Fibroblast of gingiva (primary cell): Measurements from ENCODE around the gene APBA2.
A peak's percentile ranks its signal among the peaks of the same experiment; 100 is the strongest.
"Not testable (repeated sequence)": the region's sequence is repeated elsewhere in the genome, so short reads cannot be mapped to it uniquely, and the experiment has no call there.

Experiments
- DNase-seq: peaks from one replicate; pipeline ENCODE4 v3.0.0-alpha.2; 2011; ENCODE audit warnings: low read depth

Gene APBA2

GRCh38 chr15:28878209-28878608 lies 7.6 kb upstream of the APBA2 start:
- DNase-seq: no peak

- no peak for DNase-seq
Observed at GRCh38 chr15:28879551-28879950, 6.2 kb upstream of the APBA2 start.

GRCh38 chr15:28880680-28881079 lies 5.1 kb upstream of the APBA2 start:
- DNase-seq: no peak

- no peak for DNase-seq
Observed at GRCh38 chr15:28881170-28881569, 4.6 kb upstream of the APBA2 start.

- no peak for DNase-seq
Observed at GRCh38 chr15:28881600-28881999, 4.2 kb upstream of the APBA2 start.

- no peak for DNase-seq
Observed at GRCh38 chr15:28884151-28884940, 1.4 kb upstream of the APBA2 start.

GRCh38 chr15:28885128-28885629 lies 595 bp upstream of the APBA2 start:
- DNase-seq: no peak

- DNase-seq: no peak
Observed at GRCh38 chr15:28886431-28887338, 911 bp downstream of the APBA2 start.

GRCh38 chr15:28887339-28888174 lies 1.8 kb downstream of the APBA2 start:
- DNase-seq: no peak

- no peak for DNase-seq
Observed at GRCh38 chr15:28888302-28888894, 2.6 kb downstream of the APBA2 start.

- no peak for DNase-seq
Observed at GRCh38 chr15:28888900-28889299, 3.1 kb downstream of the APBA2 start.

GRCh38 chr15:28889346-28889745 lies 3.6 kb downstream of the APBA2 start:
- DNase-seq: no peak

- DNase-seq: not testable (repeated sequence)
Observed at GRCh38 chr15:28889871-28890270, 4.1 kb downstream of the APBA2 start.

- DNase-seq: not testable (repeated sequence)
Observed at GRCh38 chr15:28890291-28890690, 4.5 kb downstream of the APBA2 start.

- DNase-seq: peak; percentile 58
Observed at GRCh38 chr15:28890711-28891495, 5.1 kb downstream of the APBA2 start.

GRCh38 chr15:28891588-28891987 lies 5.8 kb downstream of the APBA2 start:
- no peak for DNase-seq

GRCh38 chr15:28892789-28893610 lies 7.2 kb downstream of the APBA2 start:
- DNase-seq: no peak

- no peak for DNase-seq
Observed at GRCh38 chr15:28894631-28895030, 8.9 kb downstream of the APBA2 start.

GRCh38 chr15:28895146-28895545 lies 9.4 kb downstream of the APBA2 start:
- DNase-seq: no peak

GRCh38 chr15:28895566-28895965 lies 9.8 kb downstream of the APBA2 start:
- DNase-seq: no peak
